CD4-positive, alpha-beta T cell treated with Interferon alpha-2 for 1 hour (primary cell): ENCODE measurements around the gene RNF157.
"Not testable (repeated sequence)": the region's sequence is repeated elsewhere in the genome, so short reads cannot be mapped to it uniquely, and the experiment has no call there.

ENCODE experiments used
- DNase-seq, 2 donors: peaks; one replicate each; pipeline ENCODE4 v3.0.0-alpha.2; 2020 to 2022

The RNF157 gene

GRCh38 chr17:76188213-76189016, 51.9 kb downstream of the RNF157 start:
- no peak for DNase-seq

- DNase-seq: not testable (repeated sequence)
Measured at GRCh38 chr17:76186774-76187173, 53.5 kb downstream of the RNF157 start.

DNA sequence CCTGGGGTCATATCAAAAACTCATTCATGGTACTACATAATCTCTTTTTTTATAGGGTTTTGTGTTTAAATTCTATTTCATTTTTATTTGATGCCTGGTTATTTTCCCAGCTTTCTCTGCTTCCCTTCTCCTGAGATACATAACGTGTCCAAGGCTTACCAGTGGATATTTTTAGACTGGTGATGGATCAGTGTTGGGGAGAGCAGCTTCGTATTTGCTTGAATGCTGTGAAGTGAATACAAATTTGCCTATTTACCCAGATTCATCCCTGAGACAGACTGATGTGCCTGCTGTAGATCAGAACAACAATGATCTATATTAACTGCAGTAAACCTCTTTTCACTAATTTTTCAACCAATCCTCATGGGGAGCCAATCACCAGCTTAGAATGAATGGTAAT, 56.0 kb downstream of the RNF157 start:
- no peak for DNase-seq

- peak; percentile 94 to 97 for DNase-seq
Measured at GRCh38 chr17:76182016-76182764, 58.1 kb downstream of the RNF157 start.

DNA sequence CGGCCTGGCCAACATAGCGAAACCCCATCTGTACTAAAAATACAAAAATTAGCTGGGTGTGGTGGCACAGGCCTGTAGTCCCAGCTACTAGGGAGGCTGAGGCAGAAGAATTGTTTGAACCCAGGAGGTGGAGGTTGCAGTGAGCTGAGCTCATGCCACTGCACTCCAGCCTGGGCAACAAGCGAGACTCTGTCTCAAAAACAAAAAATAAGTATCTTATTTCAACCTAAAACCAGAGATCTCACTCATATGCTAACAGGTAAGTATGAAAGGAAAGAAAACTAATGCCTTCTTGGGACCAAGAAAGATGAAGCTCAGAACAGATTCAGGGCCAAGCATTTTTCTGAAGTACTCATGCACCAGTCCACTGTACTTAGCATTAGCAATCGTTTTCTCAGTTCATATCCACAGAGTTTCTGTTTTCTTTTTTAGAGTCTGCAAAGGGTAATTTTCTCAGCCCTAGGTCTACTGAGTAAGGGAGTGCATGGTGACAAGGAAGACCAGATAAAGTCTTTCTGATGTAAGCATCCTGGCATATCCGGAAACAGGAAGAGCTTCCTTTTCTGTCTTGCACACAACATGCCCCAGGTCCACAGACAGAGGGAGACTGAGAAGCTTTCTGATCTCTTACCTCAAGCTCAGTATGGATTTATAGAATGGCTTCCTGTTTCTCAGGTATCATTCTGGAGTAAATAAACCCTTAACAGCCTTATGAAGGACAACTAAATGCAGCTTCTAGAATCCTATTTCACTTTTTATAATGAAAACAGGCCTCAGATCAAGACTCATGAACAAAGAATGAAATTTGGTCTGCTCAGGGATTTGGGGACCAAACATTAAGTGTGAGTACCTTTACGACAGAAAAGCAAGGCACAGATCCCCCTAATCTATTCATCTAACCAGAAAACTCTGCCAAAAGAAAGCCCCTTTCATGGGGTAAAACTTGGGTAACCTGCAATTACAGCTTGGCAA, 60.5 kb downstream of the RNF157 start:
- DNase-seq: peak; percentile 28 to 75

DNA sequence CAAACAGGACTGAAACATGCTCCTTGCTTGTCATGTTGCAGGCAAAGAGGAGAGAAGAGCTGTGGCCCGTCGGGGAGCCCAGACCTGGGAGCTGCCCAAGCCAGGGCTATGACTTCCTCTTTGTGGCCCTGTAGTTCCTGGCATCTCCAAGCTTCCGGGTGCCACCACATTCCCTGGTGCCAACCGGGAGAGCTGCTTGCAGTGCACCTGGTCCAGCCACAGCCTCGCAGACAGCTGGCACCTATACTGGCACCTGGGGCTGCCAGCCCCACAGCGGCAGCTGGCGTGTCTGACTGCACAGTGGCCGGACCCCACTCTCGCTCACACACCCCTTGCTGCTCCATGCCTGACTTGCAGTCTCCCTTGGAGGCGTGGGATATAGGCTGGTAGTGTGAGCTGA, 62.2 kb downstream of the RNF157 start:
- no peak for DNase-seq

GRCh38 chr17:76176701-76177574, 63.4 kb downstream of the RNF157 start:
- no peak for DNase-seq

DNA sequence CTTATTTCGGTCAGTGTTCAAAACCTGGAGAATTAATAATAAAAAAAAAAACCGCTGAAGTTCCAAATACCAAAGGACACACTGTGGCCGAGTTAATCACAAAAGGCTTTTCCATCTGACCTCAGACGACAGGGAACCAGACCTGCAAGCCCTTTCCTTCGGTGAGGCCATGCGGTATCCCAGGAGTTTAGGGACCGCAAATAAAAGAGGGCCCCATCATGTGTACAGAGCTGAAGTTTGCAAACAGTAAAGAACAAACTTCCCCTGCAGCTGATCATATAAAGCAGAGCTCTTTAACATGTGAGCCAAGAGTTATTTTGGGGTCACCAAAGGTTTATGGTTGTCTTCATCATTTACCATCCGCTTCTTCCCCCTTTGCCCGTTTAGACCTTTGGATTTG, 66.3 kb downstream of the RNF157 start:
- DNase-seq: no peak

- DNase-seq: no peak
Measured at GRCh38 chr17:76173474-76173873, 66.8 kb downstream of the RNF157 start.

- no peak for DNase-seq
Measured at GRCh38 chr17:76171706-76172105, 68.6 kb downstream of the RNF157 start.

GRCh38 chr17:76170114-76170513, 70.2 kb downstream of the RNF157 start:
- no peak for DNase-seq

GRCh38 chr17:76166906-76167305, 73.4 kb downstream of the RNF157 start:
- DNase-seq: no peak

GRCh38 chr17:76166168-76166567, 74.1 kb downstream of the RNF157 start:
- no peak for DNase-seq

- no peak for DNase-seq
Measured at GRCh38 chr17:76164331-76164730, 76.0 kb downstream of the RNF157 start.

- DNase-seq: no peak
Measured at GRCh38 chr17:76163919-76164318, 76.4 kb downstream of the RNF157 start.

GRCh38 chr17:76161619-76162266, 78.5 kb downstream of the RNF157 start:
- DNase-seq: no peak

GRCh38 chr17:76160896-76161528, 79.3 kb downstream of the RNF157 start:
- DNase-seq: no peak

DNA sequence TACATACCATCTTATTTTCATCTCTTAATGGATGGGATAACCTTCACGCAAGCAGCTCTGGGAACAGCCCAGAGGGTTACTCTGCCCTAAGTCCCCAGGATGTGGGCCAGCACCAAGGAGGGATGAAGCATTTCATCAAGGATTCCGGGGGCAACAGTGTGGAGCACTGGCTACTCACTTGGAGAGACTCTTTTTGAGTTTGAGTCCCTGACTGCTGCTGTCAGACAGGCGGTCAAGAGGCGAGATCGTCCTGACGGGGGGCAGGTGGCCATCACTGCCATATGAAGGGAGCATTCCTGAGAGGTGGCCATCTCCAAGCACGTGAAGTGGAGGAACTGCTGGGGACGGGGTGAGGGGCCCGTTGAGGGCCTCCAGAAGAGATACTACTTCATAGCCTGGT, 81.1 kb downstream of the RNF157 start:
- no peak for DNase-seq

- no peak for DNase-seq
Measured at GRCh38 chr17:76157759-76158158, 82.5 kb downstream of the RNF157 start.

DNA sequence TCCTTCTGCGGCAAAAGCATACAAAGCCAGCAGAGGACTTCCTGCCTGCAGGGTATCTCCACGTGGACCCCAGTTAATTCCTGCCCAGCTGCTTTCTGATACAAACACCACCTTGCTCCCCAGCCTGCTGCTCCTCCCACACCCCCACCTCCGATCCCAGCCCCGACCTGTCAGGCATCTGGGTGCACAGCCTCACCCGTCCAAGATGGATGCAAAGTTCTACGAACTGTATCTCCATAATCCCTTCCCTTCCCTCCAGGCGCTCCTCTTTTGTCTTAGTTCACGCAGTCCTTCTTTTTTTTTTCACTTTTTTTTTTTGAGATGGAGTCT, 83.7 kb downstream of the RNF157 start:
- no peak for DNase-seq

- DNase-seq: no peak
Measured at GRCh38 chr17:76155988-76156661, 84.2 kb downstream of the RNF157 start.
